Smooth muscle cell (in vitro differentiated cells): ENCODE measurements around the gene HEBP2. TPM values are rescaled to one million over a fixed set of nuclear protein-coding genes. Genes with fewer than 3 reads are reported as not detected.
A peak's percentile ranks its signal among the peaks of the same experiment; 100 is the strongest.
"Not testable (repeated sequence)": the region's sequence is repeated elsewhere in the genome, so short reads cannot be mapped to it uniquely, and the experiment has no call there.

ENCODE experiments used
- DNase-seq: peaks from one replicate; lab custom pipeline; 2025; ENCODE audit not compliant: unreplicated experiment; lab: John Stamatoyannopoulos, UW
- H2AFZ ChIP-seq: fragments of 200-600 bp; sonication (generic); 2 replicates; pipeline ENCODE4 v1.6.0; 2016; ENCODE audit warnings: antibody characterized with exemption, low read depth, mild to moderate bottlenecking
- H3F3A ChIP-seq: fragments of 200-600 bp; sonication (generic); 2 replicates; pipeline ENCODE4 v1.6.0; 2017; ENCODE audit warnings: antibody characterized with exemption, low read depth
- H3K27ac ChIP-seq: fragments of 200-600 bp; sonication (generic); 2 replicates; pipeline ENCODE4 v1.5.1; 2016; ENCODE audit warnings: low read depth, mild to moderate bottlenecking
- H3K27me3 ChIP-seq: fragments of 200-600 bp; sonication (generic); 2 replicates; pipeline ENCODE4 v1.6.1; 2016; ENCODE audit warnings: low read depth, mild to moderate bottlenecking
- H3K36me3 ChIP-seq: fragments of 200-600 bp; sonication (generic); 2 replicates; pipeline ENCODE4 v1.5.1; 2016; ENCODE audit warnings: low read depth
- H3K4me1 ChIP-seq: fragments of 200-600 bp; sonication (generic); 2 replicates; pipeline ENCODE4 v1.5.1; 2016; ENCODE audit warnings: low read depth
- H3K4me2 ChIP-seq: fragments of 200-600 bp; sonication (generic); 2 replicates; pipeline ENCODE4 v1.6.0; 2016; ENCODE audit warnings: mild to moderate bottlenecking
- H3K4me3 ChIP-seq: fragments of 200-600 bp; sonication (generic); 2 replicates; pipeline ENCODE4 v1.5.1; 2016; ENCODE audit warnings: mild to moderate bottlenecking
- H3K79me2 ChIP-seq: fragments of 200-600 bp; sonication (generic); 2 replicates; pipeline ENCODE4 v1.6.0; 2016; ENCODE audit warnings: low read depth, mild to moderate bottlenecking
- H3K9ac ChIP-seq: fragments of 200-600 bp; sonication (generic); 2 replicates; pipeline ENCODE4 v1.6.0; 2016; ENCODE audit warnings: low read depth
- H3K9me3 ChIP-seq: fragments of 200-600 bp; sonication (generic); replicated peaks from 2 replicates; pipeline ENCODE4 v1.5.1; 2016; ENCODE audit warnings: low read depth
- H4K20me1 ChIP-seq: fragments of 200-600 bp; sonication (generic); 2 replicates; pipeline ENCODE4 v1.6.0; 2016; ENCODE audit warnings: low read depth
- CTCF ChIP-seq: fragments of 200-600 bp; sonication (generic); IDR thresholded peaks from 2 replicates; pipeline ENCODE4 v1.5.1; 2017; ENCODE audit warnings: borderline replicate concordance, mild to moderate bottlenecking, antibody characterized with exemption; ENCODE audit not compliant: insufficient read depth, poor library complexity, severe bottlenecking
- WGBS: methylation state at CpG from one replicate; pipeline ENCODE4 v1.1.7; 2016; ENCODE audit warnings: low lambda C conversion rate; 5-methylcytosine and 5-hydroxymethylcytosine counted together
- polyA plus RNA-seq: library from polyadenylated mRNA; unstranded; fragments of >200 nt; fragmentation: Nextera tagmentation; extraction: Ambion mirVana; gene quantifications from 2 replicates; pipeline ENCODE4 v1.2.1, GENCODE V29; 2016
- total RNA-seq: library from RNA; depleted of rRNA; stranded (reverse); fragments of >200 nt; gene quantifications from 2 replicates; pipeline ENCODE4 v1.2.3, GENCODE V29; 2014

The HEBP2 gene
- total RNA-seq (26.6 and 54.4 TPM in 2 replicates), polyA plus RNA-seq (87.0 and 118 TPM in 2 replicates)

GRCh38 chr6:138403801-138404665 is at the start of gene HEBP2:
HEBP2 (plus strand) TSS chr6:138404223; CDS start chr6:138404496, 273 bp downstream.
- DNase-seq, result peak; percentile 55
- Histone ChIP-seq H3K79me2 (no peaks in the 10 kb centered on the region), H4K20me1 (no peaks in the 10 kb centered on the region), H3F3A (no peaks in the 10 kb centered on the region), H2AFZ (peak within 1 kb of the TSS; percentile 85), H3K4me2 (peak within 1 kb of the TSS; percentile 96), H3K27ac (peak within 1 kb of the TSS; percentile 51), H3K4me3 (peak within 1 kb of the TSS; percentile 94), H3K27me3 (no peaks in the 10 kb centered on the region), H3K4me1 (peaks cover 4% of the 10 kb centered on the region), H3K36me3 (no peaks in the 10 kb centered on the region), H3K9ac (peak within 1 kb of the TSS; percentile 46), H3K9me3 (no peaks in the 10 kb centered on the region)
- WGBS, result under 1% methylated on average over 73 of the region's 92 CpGs
- TF ChIP-seq CTCF, result peak; percentile 59

GRCh38 chr6:138357928-138358327 is 46.1 kb upstream of the HEBP2 start:
- H3K9ac ChIP-seq, result no peak overlapping the region
- no peak for TF ChIP-seq CTCF
- H4K20me1 ChIP-seq, result no peaks in the 10 kb centered on the region
- no peak overlapping the region for H2AFZ ChIP-seq
- H3F3A ChIP-seq, result no peaks in the 10 kb centered on the region
- H3K27ac ChIP-seq, result no peak overlapping the region
- H3K9me3 ChIP-seq, result no peaks in the 10 kb centered on the region
- H3K79me2 ChIP-seq, result no peaks in the 10 kb centered on the region
- no peak overlapping the region for H3K4me3 ChIP-seq
- DNase-seq, result no peak
- H3K4me2 ChIP-seq, result no peak overlapping the region
- no peaks in the 10 kb centered on the region for H3K27me3 ChIP-seq
- WGBS, result 97% methylated on average over 1 of the region's 1 CpG
- no peaks in the 10 kb centered on the region for H3K36me3 ChIP-seq
- H3K4me1 ChIP-seq, result no peaks in the 10 kb centered on the region

GRCh38 chr6:138368684-138369083 is 35.3 kb upstream of the HEBP2 start:
- H3K27ac ChIP-seq, H3K4me1 ChIP-seq, H2AFZ ChIP-seq, H3K27me3 ChIP-seq, H3K4me3 ChIP-seq, H4K20me1 ChIP-seq, H3K9ac ChIP-seq, H3F3A ChIP-seq, DNase-seq, H3K4me2 ChIP-seq, H3K9me3 ChIP-seq, H3K36me3 ChIP-seq, H3K79me2 ChIP-seq: not testable (repeated sequence)
- whole genome bisulfite sequencing, result 98% methylated on average over 7 of the region's 8 CpGs

GRCh38 chr6:138370631-138371451 is 33.2 kb upstream of the HEBP2 start:
- Histone ChIP-seq H3F3A (no peaks in the 10 kb centered on the region), H3K4me3 (no peak overlapping the region), H3K27ac (no peak overlapping the region), H3K9me3 (no peaks in the 10 kb centered on the region), H3K9ac (no peak overlapping the region), H2AFZ (no peak overlapping the region), H3K36me3 (no peaks in the 10 kb centered on the region), H3K27me3 (no peaks in the 10 kb centered on the region), H3K4me2 (no peak overlapping the region), H3K4me1 (no peaks in the 10 kb centered on the region), H3K79me2 (no peaks in the 10 kb centered on the region), H4K20me1 (no peaks in the 10 kb centered on the region)
- TF ChIP-seq CTCF, result no peak
- DNase-seq, result no peak
- WGBS, result 88% methylated on average over 9 of the region's 9 CpGs
